ENCODE data around the gene NUCB1.

GRCh38 chr19:48879025-48879637 lies 21.0 kb upstream of the NUCB1 start:
- no peak for TF ChIP-seq CTCF (IDR thresholded peaks at IDR 0.05)
- no peak for TF ChIP-seq POLR2A (IDR thresholded peaks at IDR 0.05)

All from body of pancreas (tissue), 4 donors.